T-helper 1 cell (primary cell): ENCODE measurements around the gene CSRP1.
"Not testable (repeated sequence)": the region's sequence is repeated elsewhere in the genome, so short reads cannot be mapped to it uniquely, and the experiment has no call there.

Source experiments
- DNase-seq, 5 donors: peaks; one replicate each; pipeline ENCODE4 v3.0.0-alpha.2; 2012 to 2020

CSRP1 gene

GRCh38 chr1:201537891-201538611, 31.1 kb upstream of the CSRP1 start:
- no peak for DNase-seq

GRCh38 chr1:201537467-201537866, 30.5 kb upstream of the CSRP1 start:
- DNase-seq: no peak

GRCh38 chr1:201537028-201537427, 30.1 kb upstream of the CSRP1 start:
- DNase-seq: no peak

- no peak for DNase-seq
Measured at GRCh38 chr1:201536558-201536957, 29.6 kb upstream of the CSRP1 start.

GRCh38 chr1:201535919-201536245, 29.0 kb upstream of the CSRP1 start:
- DNase-seq: no peak

- DNase-seq: no peak
Measured at GRCh38 chr1:201535046-201535918, 28.4 kb upstream of the CSRP1 start.

GRCh38 chr1:201533836-201534235, 26.9 kb upstream of the CSRP1 start:
- DNase-seq: no peak

GRCh38 chr1:201531551-201532425, 24.9 kb upstream of the CSRP1 start:
- no peak for DNase-seq

GRCh38 chr1:201530741-201531531, 24.0 kb upstream of the CSRP1 start:
- peak in 1 of 5 donors; percentile 4 for DNase-seq

GRCh38 chr1:201528631-201529252, 21.8 kb upstream of the CSRP1 start:
- DNase-seq: no peak

- no peak for DNase-seq
Measured at GRCh38 chr1:201527879-201528278, 21.0 kb upstream of the CSRP1 start.

GRCh38 chr1:201525193-201525778, 18.4 kb upstream of the CSRP1 start:
- DNase-seq: no peak

GRCh38 chr1:201520046-201520575, 13.2 kb upstream of the CSRP1 start:
- not testable (repeated sequence) for DNase-seq

GRCh38 chr1:201518071-201518470, 11.1 kb upstream of the CSRP1 start:
- no peak for DNase-seq

GRCh38 chr1:201517631-201518030, 10.7 kb upstream of the CSRP1 start:
- no peak for DNase-seq

GRCh38 chr1:201516511-201517127, 9.7 kb upstream of the CSRP1 start:
- no peak for DNase-seq

- DNase-seq: no peak
Measured at GRCh38 chr1:201515895-201516294, 9.0 kb upstream of the CSRP1 start.

- DNase-seq: no peak
Measured at GRCh38 chr1:201515062-201515750, 8.3 kb upstream of the CSRP1 start.

- DNase-seq: no peak
Measured at GRCh38 chr1:201514466-201514865, 7.5 kb upstream of the CSRP1 start.
